ENCODE results near the gene UNC13D.
"Not testable (repeated sequence)": the region's sequence is repeated elsewhere in the genome, so short reads cannot be mapped to it uniquely, and the experiment has no call there.

Gene UNC13D

DNA sequence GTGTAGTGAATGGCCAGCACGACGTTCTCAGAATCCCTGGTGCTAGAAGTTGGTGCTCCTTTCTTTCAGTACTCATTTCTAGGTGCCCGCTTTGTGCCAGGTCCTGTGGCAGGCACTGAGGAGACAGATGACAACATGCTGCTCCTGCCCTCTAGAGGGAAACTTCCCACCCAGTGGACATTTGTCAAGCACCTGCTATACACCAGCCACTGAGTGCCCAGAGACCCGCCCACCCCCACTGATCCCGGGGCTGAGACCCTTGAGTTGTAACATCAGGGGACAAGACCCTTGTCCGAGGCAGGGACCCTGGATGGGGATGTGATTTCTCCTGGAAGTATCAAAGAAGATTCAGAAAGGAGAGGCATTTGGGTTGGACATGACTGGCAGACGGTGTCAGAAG is 25.1 kb downstream of the UNC13D start:
- DNase-seq: no peak

- DNase-seq: no peak
These were observed 25.8 kb downstream of the UNC13D start for GRCh38 chr17:75818326-75818885.

- DNase-seq: no peak
These were observed 26.6 kb downstream of the UNC13D start for GRCh38 chr17:75817571-75817970.

DNA sequence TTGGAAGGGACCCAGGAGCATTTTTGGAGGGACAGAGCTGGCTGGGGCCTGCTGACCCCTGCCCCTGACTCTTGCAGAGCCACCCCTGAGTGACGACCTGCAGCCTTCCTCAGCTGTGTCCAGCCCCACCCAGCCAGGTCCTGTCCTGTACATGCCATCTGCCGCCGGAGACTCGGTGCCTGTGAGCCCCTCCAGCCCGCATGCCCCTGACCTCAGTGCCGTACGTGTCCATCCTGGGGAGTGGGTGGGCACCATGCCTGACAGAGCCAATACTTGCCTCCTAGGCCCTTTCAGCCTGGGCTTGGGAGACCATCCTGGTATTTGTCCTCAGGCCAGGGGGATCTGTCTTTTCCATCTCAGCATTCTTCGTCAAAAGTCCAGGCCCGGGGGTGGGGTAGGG is 27.5 kb downstream of the UNC13D start:
- no peak for DNase-seq

DNA sequence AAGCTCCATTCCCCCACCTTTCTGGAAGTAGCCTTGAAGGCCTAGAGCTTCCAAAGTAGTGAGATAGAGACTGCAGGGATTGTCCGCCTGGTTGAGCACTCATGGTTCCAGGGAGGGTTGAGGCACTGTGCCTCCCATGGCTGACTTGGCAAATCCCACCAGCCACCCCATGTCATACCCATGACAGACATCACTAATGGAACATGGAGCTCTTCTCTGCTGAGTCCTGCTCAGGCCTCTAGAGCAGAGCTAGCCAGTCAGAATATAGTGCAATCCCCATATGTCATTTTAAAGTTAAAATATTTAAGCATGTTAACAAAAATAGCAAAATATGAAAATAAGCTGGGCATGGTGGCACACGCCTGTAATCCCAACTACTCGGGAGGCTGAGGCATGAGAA is 28.8 kb downstream of the UNC13D start:
- no peak for DNase-seq

DNA sequence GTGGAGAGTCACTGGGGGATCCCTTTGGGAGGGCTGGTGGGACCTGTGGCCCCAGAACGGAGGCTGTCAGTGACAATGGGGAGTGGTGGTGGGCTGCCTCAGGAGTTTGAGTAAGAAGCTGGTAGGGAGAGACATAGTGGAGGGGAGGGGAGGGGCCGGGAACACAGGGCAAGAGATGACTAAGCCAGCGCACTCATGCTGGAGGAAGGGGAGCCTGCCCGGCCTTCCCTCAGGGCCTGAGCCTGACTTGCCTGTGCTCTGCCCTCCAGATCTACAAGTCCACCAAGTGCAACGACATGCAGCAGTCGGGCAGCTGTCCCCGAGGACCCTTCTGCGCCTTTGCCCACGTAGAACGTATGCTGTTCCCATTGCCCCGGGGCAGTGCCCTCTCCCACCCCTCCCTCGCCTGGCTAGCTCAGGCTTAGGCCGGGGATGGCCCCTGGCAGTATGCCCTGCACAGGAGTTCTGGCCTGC is 29.3 kb downstream of the UNC13D start:
- no peak for DNase-seq

DNA sequence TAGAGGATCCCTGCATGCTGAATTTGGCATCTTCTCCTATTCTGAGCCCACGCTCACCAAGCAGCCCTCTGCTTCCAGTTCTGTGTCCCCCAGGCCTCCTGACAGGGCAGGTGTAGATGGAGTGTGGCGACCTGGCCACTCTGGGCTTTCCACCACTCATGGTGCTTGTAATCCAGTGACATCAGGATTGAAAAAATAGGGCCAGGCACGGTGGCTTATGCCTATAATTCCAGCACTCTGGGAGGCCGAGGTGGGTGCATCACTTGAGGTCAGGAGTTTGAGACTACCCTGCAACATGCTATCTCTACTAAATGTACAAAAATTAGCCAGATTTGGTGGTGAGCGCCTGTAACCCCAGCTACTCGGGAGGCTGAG is 30.2 kb downstream of the UNC13D start:
- DNase-seq: no peak

GRCh38 chr17:75813081-75814020 is 30.9 kb downstream of the UNC13D start:
- DNase-seq: no peak

GRCh38 chr17:75812096-75813013 is 31.8 kb downstream of the UNC13D start:
- no peak for DNase-seq

- no peak for DNase-seq
These were observed 33.0 kb downstream of the UNC13D start for GRCh38 chr17:75811174-75811573.

GRCh38 chr17:75810756-75811155 is 33.4 kb downstream of the UNC13D start:
- not testable (repeated sequence) for DNase-seq

GRCh38 chr17:75810216-75810615 is 34.0 kb downstream of the UNC13D start:
- DNase-seq: no peak

- DNase-seq: no peak
These were observed 34.5 kb downstream of the UNC13D start for GRCh38 chr17:75809631-75810111.

DNA sequence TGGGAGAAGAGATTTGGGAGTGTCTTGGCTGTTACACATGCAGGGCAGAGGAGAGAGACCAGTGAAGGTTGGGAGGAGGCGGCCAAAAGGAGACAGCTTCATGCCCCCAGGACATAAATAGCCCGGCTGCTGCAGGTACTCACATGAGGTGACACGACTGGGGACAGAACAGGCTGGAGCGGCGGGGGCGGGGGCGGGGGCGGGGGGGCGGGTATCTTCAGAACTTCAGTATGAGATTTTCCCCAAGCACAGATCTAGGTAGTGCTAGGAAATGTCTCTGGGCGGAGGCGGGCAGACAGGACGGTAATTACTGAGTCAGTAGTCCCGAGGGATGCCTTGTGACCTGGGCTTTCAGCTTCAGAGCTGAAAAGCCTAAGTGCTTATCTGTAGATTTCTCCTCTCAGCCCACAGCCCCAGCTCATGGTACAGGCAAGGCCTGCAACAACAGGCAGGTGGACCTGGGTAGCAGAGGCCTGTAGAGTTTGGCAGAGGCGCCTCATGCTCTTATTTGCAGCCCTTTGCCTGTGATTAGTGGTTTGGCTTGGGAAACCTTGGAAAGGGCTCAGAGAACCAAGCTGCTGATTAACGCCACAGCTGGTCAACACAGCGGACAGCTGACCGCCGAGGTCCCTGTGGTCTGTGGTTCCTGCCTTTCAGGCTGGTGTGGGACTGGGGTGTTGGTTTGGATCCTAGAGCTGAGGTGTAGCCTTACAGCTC is 35.1 kb downstream of the UNC13D start:
- DNase-seq: no peak

GRCh38 chr17:75808549-75808904 is 35.7 kb downstream of the UNC13D start:
- no peak for DNase-seq

DNA sequence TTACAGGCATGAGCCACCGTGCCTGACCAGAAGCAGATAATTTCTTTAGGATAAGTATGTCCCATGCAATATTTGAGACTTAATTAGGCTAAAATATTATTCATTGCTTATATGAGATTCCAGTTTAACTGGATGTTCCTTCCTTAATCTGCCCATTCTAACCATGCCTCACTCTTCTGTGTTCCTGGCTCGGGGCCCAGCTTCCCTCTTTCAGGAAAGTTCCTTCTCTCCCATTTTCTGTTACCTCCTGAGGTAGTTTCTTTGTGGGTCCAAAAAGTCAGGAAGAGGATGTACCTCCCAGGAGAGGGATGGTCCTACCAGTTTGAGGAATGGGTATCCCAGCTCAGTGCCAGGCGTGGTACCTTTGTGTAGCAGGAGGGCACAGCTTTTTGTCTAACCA is 36.3 kb downstream of the UNC13D start:
- no peak for DNase-seq

DNA sequence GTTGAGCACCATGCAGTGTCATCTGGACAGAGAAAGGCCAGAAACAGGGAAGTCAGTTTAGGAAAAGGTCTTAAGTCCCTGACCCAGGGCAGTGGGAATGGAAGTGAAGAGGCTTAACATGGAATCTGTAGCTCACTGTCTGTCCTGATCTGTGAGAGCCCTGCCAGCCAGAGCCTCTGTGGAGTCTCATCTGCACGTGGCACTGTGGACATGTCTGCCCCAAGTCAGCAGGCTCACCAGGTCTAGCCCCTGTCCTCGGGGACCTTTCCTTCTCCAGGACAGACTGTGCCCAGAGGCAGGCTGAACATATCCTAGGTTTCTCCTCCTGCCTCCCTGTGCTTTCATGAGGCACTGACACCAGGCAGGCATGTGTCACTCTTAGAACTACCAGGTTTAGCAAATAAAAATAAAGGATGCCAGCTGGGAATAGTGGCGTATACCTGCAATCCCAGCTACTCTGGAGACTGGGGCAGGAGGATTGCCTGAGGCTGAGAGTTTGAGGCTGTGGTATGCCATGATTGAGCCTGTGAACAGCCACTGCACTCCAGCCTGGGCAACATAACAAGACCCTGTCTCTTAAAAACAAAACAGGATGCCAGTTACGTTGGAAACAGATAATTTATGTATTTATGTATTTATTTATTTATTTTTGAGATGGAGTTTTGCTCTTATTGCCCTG is 37.2 kb downstream of the UNC13D start:
- no peak for DNase-seq

DNA sequence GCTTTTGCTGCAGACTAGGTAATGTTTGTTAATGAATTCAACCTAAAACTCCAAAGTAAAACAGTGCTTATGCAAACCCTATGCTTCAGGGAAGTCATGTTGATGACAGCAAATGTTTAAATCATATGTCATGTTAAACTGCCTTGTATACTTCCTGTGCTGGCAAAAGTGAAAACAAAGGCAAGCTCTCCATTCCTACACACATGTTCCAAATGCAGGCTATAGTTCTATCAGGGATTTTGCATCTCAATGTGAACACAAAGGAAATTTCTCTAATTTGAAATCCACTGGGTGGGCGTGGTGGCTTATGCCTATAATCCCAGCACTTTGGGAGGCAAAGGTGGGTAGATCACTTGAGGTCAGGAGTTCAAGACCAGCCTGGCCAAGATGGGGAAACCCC is 40.3 kb downstream of the UNC13D start:
- no peak for DNase-seq

DNA sequence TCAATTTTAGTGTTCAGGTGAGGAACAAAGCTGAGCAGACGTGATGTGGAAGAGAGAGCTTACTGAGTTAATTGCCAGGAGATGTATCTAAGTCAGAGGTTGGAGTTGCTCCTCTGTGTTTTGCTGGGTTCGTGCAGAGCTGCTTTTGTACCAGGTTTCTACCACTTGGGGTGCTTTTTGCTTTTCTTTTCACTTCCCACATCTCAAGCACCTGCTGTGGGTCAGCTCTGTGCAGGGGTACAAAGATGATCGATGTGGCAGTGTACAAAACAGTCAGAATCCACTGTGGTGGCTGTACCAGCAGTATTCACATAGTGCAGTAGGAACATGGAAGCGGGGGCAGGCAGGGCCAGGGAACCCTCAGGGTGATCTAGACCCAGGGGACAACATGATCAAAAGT is 44.8 kb downstream of the UNC13D start:
- DNase-seq: no peak

GRCh38 chr17:75795820-75796607 is 48.2 kb downstream of the UNC13D start:
- DNase-seq: no peak

DNA sequence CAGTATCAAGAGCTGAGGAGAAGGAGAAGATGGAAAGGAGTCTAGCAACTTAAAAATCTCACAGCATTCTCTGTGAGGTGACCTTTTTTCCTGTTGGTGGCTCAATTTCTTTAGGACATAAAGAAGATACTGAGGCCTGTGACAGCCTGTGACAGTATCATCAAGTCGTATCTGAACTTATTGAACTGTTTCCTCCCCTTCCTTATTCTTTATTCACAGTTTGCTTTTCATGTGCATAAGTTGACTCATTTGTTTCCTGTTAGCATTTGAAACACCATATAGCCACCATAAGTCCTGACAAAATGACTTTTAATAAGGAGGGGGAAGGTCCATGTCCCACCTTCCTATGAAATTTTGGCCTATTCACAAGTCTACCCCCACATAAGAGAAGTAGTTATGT is 50.7 kb downstream of the UNC13D start:
- DNase-seq: no peak

Measured in central memory CD4-positive, alpha-beta T cell (primary cell).